Stomach (tissue), 4 donors: Measurements from ENCODE around the gene SLA2.

ENCODE experiments used
- CTCF ChIP-seq, 7 experiments: fragments of 450-650 bp in 4 of 7; fragments of 200-600 bp in 3 of 7; sonication (generic) in 3 of 7; IDR thresholded peaks; one replicate each; pipeline ENCODE4 v1.5.1; 2016 to 2019; ENCODE audit warnings: antibody characterized with exemption in 7 of 7, control low read depth in 2 of 7, mild to moderate bottlenecking in 1 of 7
- POLR2AphosphoS5 ChIP-seq, 3 donors: sonication (generic); formaldehyde crosslinking; IDR thresholded peaks; one replicate each; pipeline ENCODE4 v1.6.1; 2016; ENCODE audit warnings: antibody characterized with exemption in 3 of 3

GRCh38 chr20:36574366-36575135 lies 71.4 kb downstream of the SLA2 start:
- TF ChIP-seq CTCF (IDR thresholded peaks at IDR 0.05) (no peak), POLR2AphosphoS5 (IDR thresholded peaks at IDR 0.05) (no peak)
